CD4-positive, alpha-beta T cell (primary cell): ENCODE measurements around the gene RBM39. TPM values are rescaled to one million over a fixed set of nuclear protein-coding genes. Genes with fewer than 3 reads are reported as not detected.
"Not testable (repeated sequence)": the region's sequence is repeated elsewhere in the genome, so short reads cannot be mapped to it uniquely, and the experiment has no call there.

Experiments
- ATAC-seq: fragments of 200-7000 bp; cut with Tn5 transposase; one replicate; pipeline ENCODE4 v1.10.0; 2022; ENCODE audit warnings: mild to moderate bottlenecking; ENCODE audit not compliant: poor library complexity
- CTCF ChIA-PET: fragments of 350-600 bp; sonication (Branson Sonifier 250); formaldehyde crosslinking; loops from one replicate; lab custom pipeline; 2021; ENCODE audit warnings: antibody characterized with exemption, inconsistent platforms; lab: Charles Lee
- POLR2A ChIA-PET: fragments of 350-600 bp; sonication (Branson Sonifier 250); formaldehyde crosslinking; loops from one replicate; lab custom pipeline; 2021; ENCODE audit warnings: antibody characterized with exemption, inconsistent platforms; lab: Charles Lee
- DNase-seq, 14 experiments: peaks; one replicate each; pipeline ENCODE4 v3.0.0-alpha.2; 2013 to 2020; ENCODE audit warnings: mixed read lengths in 2 of 14
- H3K27ac ChIP-seq, 2 donors: one replicate each; pipeline versions ENCODE4 v1.5.1 to v1.7.0; 2013; ENCODE audit warnings: low read length in 2 of 2, low read depth in 1 of 2, mild to moderate bottlenecking in 1 of 2
- H3K27me3 ChIP-seq, 2 experiments: 1 replicate in 1 of 2; 2 replicates in 1 of 2; pipeline versions ENCODE4 v1.6.1 to v1.7.0; 2013; ENCODE audit warnings: low read length in 2 of 2, control low read depth in 1 of 2, mild to moderate bottlenecking in 1 of 2, moderate library complexity in 1 of 2; ENCODE audit not compliant: insufficient read depth in 2 of 2, control insufficient read depth in 1 of 2
- H3K36me3 ChIP-seq: one replicate; pipeline ENCODE4 v1.6.1; 2013; ENCODE audit warnings: low read length, control low read depth; ENCODE audit not compliant: insufficient read depth
- H3K4me1 ChIP-seq: one replicate; pipeline ENCODE4 v1.6.1; 2013; ENCODE audit warnings: low read length, control low read depth; ENCODE audit not compliant: insufficient read depth
- H3K4me3 ChIP-seq: one replicate; pipeline ENCODE4 v1.5.1; 2013; ENCODE audit warnings: mild to moderate bottlenecking, low read length, moderate library complexity
- H3K9me3 ChIP-seq, 2 experiments: 1 replicate in 1 of 2; 2 replicates in 1 of 2; pipeline versions ENCODE4 v1.6.1 to v1.7.0; 2013; ENCODE audit warnings: low read length in 2 of 2, mild to moderate bottlenecking in 2 of 2, control low read depth in 1 of 2, moderate library complexity in 1 of 2; ENCODE audit not compliant: control insufficient read depth in 1 of 2, insufficient read depth in 1 of 2
- H3K27ac Mint-ChIP-seq: one replicate; pipeline ENCODE4 v1.8.0; 2020; ENCODE audit warnings: mixed read lengths
- H3K27me3 Mint-ChIP-seq: one replicate; pipeline ENCODE4 v1.8.0; 2021; ENCODE audit warnings: mixed read lengths
- H3K36me3 Mint-ChIP-seq: one replicate; pipeline ENCODE4 v1.8.0; 2021; ENCODE audit warnings: low read depth, mixed read lengths
- H3K4me1 Mint-ChIP-seq: one replicate; pipeline ENCODE4 v1.8.0; 2021; ENCODE audit warnings: low read depth, mixed read lengths
- H3K4me3 Mint-ChIP-seq: one replicate; pipeline ENCODE4 v1.8.0; 2020; ENCODE audit warnings: mild to moderate bottlenecking, mixed read lengths
- H3K9me3 Mint-ChIP-seq: one replicate; pipeline ENCODE4 v1.8.0; 2020; ENCODE audit warnings: mixed read lengths
- CTCF ChIP-seq: fragments of 200-600 bp; IDR thresholded peaks from one replicate; pipeline ENCODE4 v1.8.0; 2022; ENCODE audit warnings: antibody characterized with exemption, mild to moderate bottlenecking
- intact Hi-C, 2 experiments: fragments of 100-400 bp; cut with DNase I in 1 of 2; cut with micrococcal nuclease in 1 of 2; formaldehyde crosslinking; loops; one replicate each; pipeline versions ENCODE4 v1.15.1 to v1.9.0; 2023 to 2025; cut with DNase I, micrococcal nuclease
- total RNA-seq, 174 experiments: library from RNA in 2 of 174; stranded (reverse) in 2 of 174; gene quantifications; one replicate each; pipeline ENCODE4 v1.2.3 and lab custom pipeline; 2021 to 2026

The RBM39 gene
- total RNA-seq, 2 experiments from 2014 or later: 1,057 to 1,091 TPM

- Mint-ChIP-seq H3K36me3 (peaks cover 8% of the 10 kb centered on the region), H3K4me3 (no peak overlapping the region), H3K27me3 (no peaks in the 10 kb centered on the region), H3K27ac (no peak overlapping the region), H3K4me1 (peaks cover 26% of the 10 kb centered on the region), H3K9me3 (no peaks in the 10 kb centered on the region)
- CTCF ChIA-PET: no interaction called here
- TF ChIP-seq CTCF: no peak
- no peaks in the 10 kb centered on the region for H3K27me3 ChIP-seq
- H3K9me3 ChIP-seq: no peaks in the 10 kb centered on the region
- H3K27ac ChIP-seq: no peak overlapping the region
- H3K4me1 ChIP-seq: peaks cover 26% of the 10 kb centered on the region
- POLR2A ChIA-PET: no interaction called here
- intact Hi-C loops: no loop called here
- H3K4me3 ChIP-seq: no peak overlapping the region
- ATAC-seq (no peak), DNase-seq (no peak)
- H3K36me3 ChIP-seq: peaks cover 22% of the 10 kb centered on the region
These were observed 46.7 kb upstream of the RBM39 start for GRCh38 chr20:35788796-35789195.

GRCh38 chr20:35785541-35785940, 43.5 kb upstream of the RBM39 start:
- H3K9me3 ChIP-seq, H3K27ac Mint-ChIP-seq, ATAC-seq, H3K27me3 ChIP-seq, DNase-seq, intact Hi-C loops, H3K9me3 Mint-ChIP-seq, H3K27me3 Mint-ChIP-seq, H3K4me3 ChIP-seq, H3K4me3 Mint-ChIP-seq, H3K27ac ChIP-seq: not testable (repeated sequence)
- ChIA-PET POLR2A (interaction anchor here (1.5 kb wide), 1 partner anchor 44 kb away, joined by 4 read pairs; the partner anchor contains the start of gene RBM39), CTCF (interaction anchor here (0.7 kb wide), 1 partner anchor 80 kb away, joined by 3 read pairs; no protein-coding TSS in a partner anchor)
- Mint-ChIP-seq H3K36me3 (peaks cover 30% of the 10 kb centered on the region), H3K4me1 (peaks cover 20% of the 10 kb centered on the region)
- peaks cover 28% of the 10 kb centered on the region for H3K4me1 ChIP-seq
- H3K36me3 ChIP-seq: peaks cover 29% of the 10 kb centered on the region

- intact Hi-C loops, H3K27me3 ChIP-seq, H3K27ac ChIP-seq, H3K4me3 Mint-ChIP-seq, H3K27me3 Mint-ChIP-seq, H3K4me3 ChIP-seq, H3K9me3 ChIP-seq, DNase-seq, ATAC-seq, H3K27ac Mint-ChIP-seq, H3K9me3 Mint-ChIP-seq, POLR2A ChIA-PET: not testable (repeated sequence)
- Mint-ChIP-seq H3K4me1 (peaks cover 30% of the 10 kb centered on the region), H3K36me3 (peaks cover 41% of the 10 kb centered on the region)
- H3K36me3 ChIP-seq: peaks cover 28% of the 10 kb centered on the region
- H3K4me1 ChIP-seq: peaks cover 27% of the 10 kb centered on the region
- CTCF ChIA-PET: interaction anchor here (1.1 kb wide), 1 partner anchor 10 kb away, joined by 4 read pairs; no protein-coding TSS in a partner anchor
These were observed 41.8 kb upstream of the RBM39 start for GRCh38 chr20:35783811-35784210.

GRCh38 chr20:35776513-35777101, 34.5 kb upstream of the RBM39 start:
- POLR2A ChIA-PET: interaction anchor here (1.2 to 4.3 kb wide), 4 partner anchors 8 to 177 kb away, joined by 4 to 67 read pairs (median 6); partner anchors contain the start of genes RBM39 and SCAND1
- no peak for TF ChIP-seq CTCF
- CTCF ChIA-PET: no interaction called here
- H3K36me3 ChIP-seq: peaks cover 29% of the 10 kb centered on the region
- Mint-ChIP-seq H3K9me3 (peaks cover 1% of the 10 kb centered on the region), H3K4me1 (peaks cover 77% of the 10 kb centered on the region), H3K36me3 (peaks cover 75% of the 10 kb centered on the region), H3K27ac (peak overlapping the region; percentile 55), H3K27me3 (no peaks in the 10 kb centered on the region), H3K4me3 (peak overlapping the region; percentile 59)
- H3K27ac ChIP-seq: peak overlapping the region; percentile 0 to 30
- DNase-seq (peak in 2 of 14 experiments; percentile 24), ATAC-seq (no peak)
- intact Hi-C loops: loop anchor here (10.0 kb wide), 2 partner anchors 52 to 322 kb away; partner anchors contain the start of gene CEP250 (in 1 of the 2)
- H3K4me1 ChIP-seq: peaks cover 56% of the 10 kb centered on the region
- no peak overlapping the region for H3K4me3 ChIP-seq
- H3K9me3 ChIP-seq: no peaks in the 10 kb centered on the region
- H3K27me3 ChIP-seq: no peaks in the 10 kb centered on the region
